GM12878 (cell line): Measurements from ENCODE around the gene ELAPOR1. TPM values are rescaled to one million over a fixed set of nuclear protein-coding genes. Genes with fewer than 3 reads are reported as not detected.

Experiments used
- ATAC-seq: fragments of 200-7000 bp; cut with Tn5 transposase; 3 replicates; pipeline ENCODE4 v1.9.1; 2020; ENCODE audit warnings: mild to moderate bottlenecking, moderate library complexity
- BruUV-seq: library from RNA; stranded (reverse); fragments of 400-500 nt; replicated peaks from 2 replicates; lab custom pipeline; 2021; lab: Mats Ljungman, UMichigan
- CTCF ChIA-PET: fragments of 300-600 bp; sonication (Branson Sonifier 250); formaldehyde crosslinking; extraction: SDS; loops from one replicate; lab custom pipeline; 2021; ENCODE audit warnings: inconsistent platforms; lab: Yijun Ruan, JAX
- POLR2A ChIA-PET: fragments of 350-600 bp; formaldehyde crosslinking; extraction: SDS; loops from one replicate; lab custom pipeline; 2021; ENCODE audit warnings: inconsistent platforms; lab: Charles Lee
- RAD21 ChIA-PET: fragments of 300-600 bp; sonication (Branson Sonifier 250); formaldehyde crosslinking; loops from one replicate; lab custom pipeline; 2023; ENCODE audit warnings: antibody characterized with exemption; ENCODE audit not compliant: unreplicated experiment; lab: Charles Lee
- SMC1A ChIA-PET: fragments of 300-600 bp; sonication (Branson Sonifier 250); formaldehyde crosslinking; loops from one replicate; lab custom pipeline; 2023; ENCODE audit not compliant: unreplicated experiment, uncharacterized antibody; lab: Charles Lee
- DNase-seq: peaks from one replicate; pipeline ENCODE4 v3.0.0-alpha.2; 2011; ENCODE audit warnings: low read depth, low spot score
- FAIRE-seq: peaks from 3 replicates; lab custom pipeline; 2011; peaks lifted over from hg19 to GRCh38; lab: Jason Lieb, UNC
- H2AFZ ChIP-seq: 2 replicates; pipeline ENCODE4 v1.6.0; 2011; ENCODE audit warnings: low read depth, low read length, control low read depth; ENCODE audit not compliant: control insufficient read depth
- H3K27ac ChIP-seq: 2 replicates; pipeline ENCODE4 v1.5.1; 2011; ENCODE audit warnings: control low read depth; ENCODE audit not compliant: control insufficient read depth, insufficient read depth
- H3K27me3 ChIP-seq, 2 experiments: replicated peaks in 1 of 2; 2 replicates each; pipeline versions ENCODE4 v1.6.0 to v1.6.1; 2011; ENCODE audit warnings: low read length in 1 of 2; ENCODE audit not compliant: control insufficient read depth in 2 of 2, insufficient read depth in 2 of 2
- H3K36me3 ChIP-seq, 2 experiments: 2 replicates each; pipeline ENCODE4 v1.5.1; 2011; ENCODE audit warnings: low read length in 1 of 2; ENCODE audit not compliant: control insufficient read depth in 2 of 2, insufficient read depth in 2 of 2
- H3K4me1 ChIP-seq: 2 replicates; pipeline ENCODE4 v1.6.1; 2011; ENCODE audit warnings: mild to moderate bottlenecking, low read length, moderate library complexity, mixed read lengths; ENCODE audit not compliant: control insufficient read depth, insufficient read depth
- H3K4me2 ChIP-seq: 2 replicates; pipeline ENCODE4 v1.6.0; 2011; ENCODE audit warnings: control low read depth; ENCODE audit not compliant: control insufficient read depth, insufficient read depth
- H3K4me3 ChIP-seq: fragments of 200-600 bp; sonication (generic); 2 replicates; pipeline ENCODE4 v1.5.1; 2016
- H3K79me2 ChIP-seq: 2 replicates; pipeline ENCODE4 v1.6.0; 2011; ENCODE audit warnings: low read length; ENCODE audit not compliant: control insufficient read depth, insufficient read depth
- H3K9ac ChIP-seq: 2 replicates; pipeline ENCODE4 v1.8.0; 2011; ENCODE audit warnings: low read length, control low read depth, mixed read lengths; ENCODE audit not compliant: control insufficient read depth, insufficient read depth
- H3K9me3 ChIP-seq: replicated peaks from 3 replicates; pipeline ENCODE4 v1.5.1; 2011; ENCODE audit warnings: mild to moderate bottlenecking, low read length; ENCODE audit not compliant: control insufficient read depth, insufficient read depth
- H4K20me1 ChIP-seq: 2 replicates; pipeline ENCODE4 v1.6.0; 2011; ENCODE audit not compliant: control insufficient read depth, insufficient read depth
- BHLHE40 ChIP-seq, 2 experiments: fragments of 450-650 bp in 1 of 2; IDR thresholded peaks; 2 replicates each; pipeline ENCODE4 v1.6.1; 2011 to 2017; ENCODE audit warnings: low read depth in 2 of 2, borderline replicate concordance in 1 of 2, improper control_type of control experiment in 1 of 2, low read length in 1 of 2, mild to moderate bottlenecking in 1 of 2
- EGR1 ChIP-seq, 2 experiments: IDR thresholded peaks; 1 replicate in 1 of 2; 2 replicates in 1 of 2; pipeline ENCODE4 v1.6.1; 2011 to 2012; ENCODE audit warnings: low read depth in 2 of 2, low read length in 2 of 2, borderline replicate concordance in 1 of 2, mild to moderate bottlenecking in 1 of 2, moderate library complexity in 1 of 2
- LARP7 ChIP-seq: fragments of 450-650 bp; IDR thresholded peaks from 2 replicates; pipeline ENCODE4 v1.6.1; 2017; ENCODE audit warnings: mild to moderate bottlenecking
- MYB ChIP-seq: fragments of 150-350 bp; IDR thresholded peaks from 2 replicates; pipeline ENCODE4 v1.6.1; 2014; ENCODE audit warnings: mild to moderate bottlenecking, low read depth, low read length, borderline replicate concordance
- RUNX3 ChIP-seq: IDR thresholded peaks from 2 replicates; pipeline ENCODE4 v1.6.1; 2012; ENCODE audit warnings: low read length, inconsistent platforms
- SREBF1 ChIP-seq: IDR thresholded peaks from 2 replicates; pipeline ENCODE4 v1.6.1; 2012; ENCODE audit warnings: mild to moderate bottlenecking, low read length
- TCF12 ChIP-seq: IDR thresholded peaks from 2 replicates; pipeline ENCODE4 v1.6.1; 2011; ENCODE audit warnings: low read depth, mild to moderate bottlenecking, low read length
- ZNF217 ChIP-seq: fragments of 450-650 bp; IDR thresholded peaks from 2 replicates; pipeline ENCODE4 v1.6.1; 2017; ENCODE audit warnings: antibody characterized with exemption, mild to moderate bottlenecking
- ZNF622 ChIP-seq: fragments of 450-650 bp; IDR thresholded peaks from 2 replicates; pipeline ENCODE4 v1.6.1; 2017; ENCODE audit warnings: mild to moderate bottlenecking, inconsistent platforms
- ZZZ3 ChIP-seq: IDR thresholded peaks from 2 replicates; pipeline ENCODE4 v1.6.1; 2011; ENCODE audit warnings: low read depth; ENCODE audit not compliant: control insufficient read depth, insufficient read length
- WGBS: methylation state at CpG from one replicate; pipeline ENCODE4 v1.1.6; 2016; ENCODE audit warnings: low lambda C conversion rate; ENCODE audit not compliant: insufficient replicate concordance, insufficient coverage; ENCODE audit errors: missing lambda C conversion rate; 5-methylcytosine and 5-hydroxymethylcytosine counted together
- in situ Hi-C: fragments of 300-500 bp; cut with MboI; formaldehyde crosslinking; loops from 9 replicates; pipeline ENCODE4 v1.14.3; 2018; ENCODE audit warnings: mixed read lengths
- intact Hi-C: fragments of 100-400 bp; cut with micrococcal nuclease; formaldehyde crosslinking; loops from one replicate; pipeline ENCODE4 v1.14.2; 2022; ENCODE audit not compliant: unreplicated experiment
- polyA plus RNA-seq, 11 experiments: library from polyadenylated mRNA; depleted of rRNA in 4 of 11; unstranded in 6 of 11; stranded (reverse) in 5 of 11; fragments of >200 nt; fragmentation: Nextera tagmentation in 4 of 11; fragmentation: Illumina TruSeq in 1 of 11; extraction: Ambion mirVana in 4 of 11; extraction: Trizol in 1 of 11; gene quantifications; 1 replicate in 1 of 11; 2 replicates in 10 of 11; pipeline versions ENCODE4 v1.2.1 to v1.2.3, GENCODE V29; 2011 to 2016; ENCODE audit warnings: inconsistent platforms in 2 of 11, missing spikeins in 2 of 11, low read depth in 1 of 11
- total RNA-seq, 4 experiments: library from RNA; depleted of rRNA in 3 of 4; stranded (reverse); fragments of >200 nt in 3 of 4; fragmentation: Illumina TruSeq in 1 of 4; extraction: Trizol in 1 of 4; gene quantifications; 2 replicates each; pipeline versions ENCODE4 v1.2.1 to v1.2.3, GENCODE V29; 2013 to 2021
- TF ChIP-seq, protein P1 (sequence below): fragments of 450-650 bp; IDR thresholded peaks from 2 replicates; pipeline ENCODE4 v1.6.1; 2017; ENCODE audit warnings: low read depth, mild to moderate bottlenecking, moderate library complexity
- TF ChIP-seq, protein P2 (sequence below): fragments of 450-650 bp; IDR thresholded peaks from 2 replicates; pipeline ENCODE4 v1.6.1; 2017; ENCODE audit warnings: mild to moderate bottlenecking, moderate library complexity
- TF ChIP-seq, protein P3 (sequence below): fragments of 450-650 bp; IDR thresholded peaks from 2 replicates; pipeline ENCODE4 v1.6.1; 2016; ENCODE audit warnings: mild to moderate bottlenecking

Gene ELAPOR1
- total and polyA plus RNA-seq, 10 of the 15 experiments (the other 5 are each of a cell fraction or from before 2014, with no cell fraction given), result 0.04 to 2.1 (median 0.19) TPM; not detected in 2

DNA sequence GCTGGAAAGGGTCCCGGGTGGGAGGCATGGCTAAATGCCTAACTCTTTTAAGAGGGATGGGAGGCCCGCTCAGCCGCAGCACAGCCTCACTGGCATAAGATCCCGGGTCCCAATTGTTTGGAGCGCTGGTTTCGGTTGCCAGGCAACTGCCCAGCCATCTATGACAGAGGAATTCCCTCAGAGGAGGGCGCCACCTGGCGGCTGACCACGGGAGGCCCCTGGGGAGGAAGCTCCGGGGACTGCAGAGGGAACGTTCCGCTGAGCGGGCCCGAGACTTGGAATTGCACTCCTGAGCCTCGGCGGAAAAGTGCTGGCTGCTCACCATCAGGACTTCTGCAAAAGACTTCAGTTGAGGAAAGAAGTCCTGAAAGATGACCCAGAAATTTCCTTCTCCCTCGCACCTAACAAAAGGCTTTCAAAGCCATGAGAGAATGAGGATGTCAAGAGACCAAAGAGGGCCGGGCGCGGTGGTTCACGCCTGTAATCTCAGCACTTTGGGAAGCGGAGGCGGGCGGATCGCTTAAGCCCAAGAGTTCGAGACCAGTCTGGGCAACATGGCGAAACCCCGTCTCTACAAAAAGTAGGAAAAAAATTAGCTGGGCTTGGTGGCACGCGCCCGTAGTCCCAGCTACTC, 1.1 kb upstream of the ELAPOR1 start:
- H3K79me2 ChIP-seq, result no peaks in the 10 kb centered on the region
- ATAC-seq (peak; percentile 89), DNase-seq (peak; percentile 31), FAIRE-seq (peak; percentile 86)
- ChIA-PET POLR2A (interaction anchor here (0.6 to 3.7 kb wide), 3 partner anchors 10 to 401 kb away, joined by 3 to 25 read pairs (median 4); no protein-coding TSS in a partner anchor), SMC1A (interaction anchor here (0.7 to 4.6 kb wide), 8 partner anchors 8 to 284 kb away, joined by 3 to 33 read pairs (median 4); no protein-coding TSS in a partner anchor), RAD21 (interaction anchor here (0.6 to 2.6 kb wide), 10 partner anchors 12 to 286 kb away, joined by 3 to 11 read pairs (median 4); partner anchors contain the start of genes TAF13, TMEM167B and WDR47), CTCF (interaction anchor here (0.6 to 8.3 kb wide), 35 partner anchors 9 to 873 kb away, joined by 3 to 57 read pairs (median 5); partner anchors contain the start of genes PRPF38B and TMEM167B)
- 10% methylated on average over 31 of the region's 31 CpGs for WGBS
- peaks cover 8 to 11% of the 10 kb centered on the region in 2 experiments for H3K27me3 ChIP-seq
- intact Hi-C loops, result loop anchor here (1.0 to 10.0 kb wide), 9 partner anchors 12 to 284 kb away; partner anchors contain the start of genes CLCC1, SORT1 and WDR47
- H3K4me1 ChIP-seq, result peaks cover 15% of the 10 kb centered on the region
- no TSS peak for BruUV-seq
- peak overlapping the region; percentile 86 for H3K4me2 ChIP-seq
- no peak overlapping the region for H3K9ac ChIP-seq
- H3K4me3 ChIP-seq, result peak overlapping the region; percentile 45; the same call in 1 of the 2 replicates
- H3K9me3 ChIP-seq, result no peaks in the 10 kb centered on the region
- in situ Hi-C loops, result no loop called here
- H3K27ac ChIP-seq, result no peak overlapping the region
- peak overlapping the region; percentile 83 for H2AFZ ChIP-seq
- H4K20me1 ChIP-seq, result no peaks in the 10 kb centered on the region
- no peaks in the 10 kb centered on the region for H3K36me3 ChIP-seq
- TF ChIP-seq BHLHE40 (IDR thresholded peaks at IDR 0.05; ENCODE audit: borderline replicate concordance in 1 of 2, low read depth in 2 of 2, low read length in 1 of 2), result peak in 1 of 2 experiments; percentile 36; a peak in 1 of 4 replicates
- TF ChIP-seq LARP7, result 0 out of 2 replicates have a peak, but pooled peaks have one; percentile 33
- no peak for TF ChIP-seq ZNF622
- TF ChIP-seq SREBF1, result no peak
- 0 out of 2 replicates have a peak, but pooled peaks have one; percentile 49 for TF ChIP-seq TCF12
- TF ChIP-seq, protein P1, sequence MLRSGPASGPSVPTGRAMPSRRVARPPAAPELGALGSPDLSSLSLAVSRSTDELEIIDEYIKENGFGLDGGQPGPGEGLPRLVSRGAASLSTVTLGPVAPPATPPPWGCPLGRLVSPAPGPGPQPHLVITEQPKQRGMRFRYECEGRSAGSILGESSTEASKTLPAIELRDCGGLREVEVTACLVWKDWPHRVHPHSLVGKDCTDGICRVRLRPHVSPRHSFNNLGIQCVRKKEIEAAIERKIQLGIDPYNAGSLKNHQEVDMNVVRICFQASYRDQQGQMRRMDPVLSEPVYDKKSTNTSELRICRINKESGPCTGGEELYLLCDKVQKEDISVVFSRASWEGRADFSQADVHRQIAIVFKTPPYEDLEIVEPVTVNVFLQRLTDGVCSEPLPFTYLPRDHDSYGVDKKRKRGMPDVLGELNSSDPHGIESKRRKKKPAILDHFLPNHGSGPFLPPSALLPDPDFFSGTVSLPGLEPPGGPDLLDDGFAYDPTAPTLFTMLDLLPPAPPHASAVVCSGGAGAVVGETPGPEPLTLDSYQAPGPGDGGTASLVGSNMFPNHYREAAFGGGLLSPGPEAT, result peak; percentile 46; the same call in 1 of the 2 replicates
- TF ChIP-seq ZZZ3, result no peak
- no peak for TF ChIP-seq EGR1 (IDR thresholded peaks at IDR 0.05; ENCODE audit: borderline replicate concordance in 1 of 2, low read depth in 2 of 2, low read length in 2 of 2)
- TF ChIP-seq, protein P2, sequence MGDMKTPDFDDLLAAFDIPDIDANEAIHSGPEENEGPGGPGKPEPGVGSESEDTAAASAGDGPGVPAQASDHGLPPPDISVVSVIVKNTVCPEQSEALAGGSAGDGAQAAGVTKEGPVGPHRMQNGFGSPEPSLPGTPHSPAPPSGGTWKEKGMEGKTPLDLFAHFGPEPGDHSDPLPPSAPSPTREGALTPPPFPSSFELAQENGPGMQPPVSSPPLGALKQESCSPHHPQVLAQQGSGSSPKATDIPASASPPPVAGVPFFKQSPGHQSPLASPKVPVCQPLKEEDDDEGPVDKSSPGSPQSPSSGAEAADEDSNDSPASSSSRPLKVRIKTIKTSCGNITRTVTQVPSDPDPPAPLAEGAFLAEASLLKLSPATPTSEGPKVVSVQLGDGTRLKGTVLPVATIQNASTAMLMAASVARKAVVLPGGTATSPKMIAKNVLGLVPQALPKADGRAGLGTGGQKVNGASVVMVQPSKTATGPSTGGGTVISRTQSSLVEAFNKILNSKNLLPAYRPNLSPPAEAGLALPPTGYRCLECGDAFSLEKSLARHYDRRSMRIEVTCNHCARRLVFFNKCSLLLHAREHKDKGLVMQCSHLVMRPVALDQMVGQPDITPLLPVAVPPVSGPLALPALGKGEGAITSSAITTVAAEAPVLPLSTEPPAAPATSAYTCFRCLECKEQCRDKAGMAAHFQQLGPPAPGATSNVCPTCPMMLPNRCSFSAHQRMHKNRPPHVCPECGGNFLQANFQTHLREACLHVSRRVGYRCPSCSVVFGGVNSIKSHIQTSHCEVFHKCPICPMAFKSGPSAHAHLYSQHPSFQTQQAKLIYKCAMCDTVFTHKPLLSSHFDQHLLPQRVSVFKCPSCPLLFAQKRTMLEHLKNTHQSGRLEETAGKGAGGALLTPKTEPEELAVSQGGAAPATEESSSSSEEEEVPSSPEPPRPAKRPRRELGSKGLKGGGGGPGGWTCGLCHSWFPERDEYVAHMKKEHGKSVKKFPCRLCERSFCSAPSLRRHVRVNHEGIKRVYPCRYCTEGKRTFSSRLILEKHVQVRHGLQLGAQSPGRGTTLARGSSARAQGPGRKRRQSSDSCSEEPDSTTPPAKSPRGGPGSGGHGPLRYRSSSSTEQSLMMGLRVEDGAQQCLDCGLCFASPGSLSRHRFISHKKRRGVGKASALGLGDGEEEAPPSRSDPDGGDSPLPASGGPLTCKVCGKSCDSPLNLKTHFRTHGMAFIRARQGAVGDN, result 0 out of 2 replicates have a peak, but pooled peaks have one; percentile 26
- TF ChIP-seq RUNX3, result peak; percentile 88
- TF ChIP-seq, protein P3, sequence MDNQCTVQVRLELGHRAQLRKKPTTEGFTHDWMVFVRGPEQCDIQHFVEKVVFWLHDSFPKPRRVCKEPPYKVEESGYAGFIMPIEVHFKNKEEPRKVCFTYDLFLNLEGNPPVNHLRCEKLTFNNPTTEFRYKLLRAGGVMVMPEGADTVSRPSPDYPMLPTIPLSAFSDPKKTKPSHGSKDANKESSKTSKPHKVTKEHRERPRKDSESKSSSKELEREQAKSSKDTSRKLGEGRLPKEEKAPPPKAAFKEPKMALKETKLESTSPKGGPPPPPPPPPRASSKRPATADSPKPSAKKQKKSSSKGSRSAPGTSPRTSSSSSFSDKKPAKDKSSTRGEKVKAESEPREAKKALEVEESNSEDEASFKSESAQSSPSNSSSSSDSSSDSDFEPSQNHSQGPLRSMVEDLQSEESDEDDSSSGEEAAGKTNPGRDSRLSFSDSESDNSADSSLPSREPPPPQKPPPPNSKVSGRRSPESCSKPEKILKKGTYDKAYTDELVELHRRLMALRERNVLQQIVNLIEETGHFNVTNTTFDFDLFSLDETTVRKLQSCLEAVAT, result peak; percentile 59; the same call in 1 of the 2 replicates
- 0 out of 2 replicates have a peak, but pooled peaks have one; percentile 20 for TF ChIP-seq MYB
- TF ChIP-seq ZNF217, result no peak
